Epithelial cell of esophagus (primary cell): ENCODE measurements around the gene TTYH3.
A peak's percentile ranks its signal among the peaks of the same experiment; 100 is the strongest.

Source experiments
- DNase-seq: peaks from one replicate; pipeline ENCODE4 v3.0.0; 2010; ENCODE audit warnings: low read depth
- H3K4me3 ChIP-seq: 2 replicates; pipeline ENCODE4 v1.5.1; 2011; ENCODE audit warnings: mild to moderate bottlenecking, low read length, control low read depth
- CTCF ChIP-seq: IDR thresholded peaks from 2 replicates; pipeline ENCODE4 v1.5.1; 2011; ENCODE audit warnings: low read depth, mild to moderate bottlenecking, low read length, control low read depth, inconsistent platforms; ENCODE audit not compliant: insufficient read depth; ENCODE audit errors: missing control alignments

The TTYH3 gene

DNA sequence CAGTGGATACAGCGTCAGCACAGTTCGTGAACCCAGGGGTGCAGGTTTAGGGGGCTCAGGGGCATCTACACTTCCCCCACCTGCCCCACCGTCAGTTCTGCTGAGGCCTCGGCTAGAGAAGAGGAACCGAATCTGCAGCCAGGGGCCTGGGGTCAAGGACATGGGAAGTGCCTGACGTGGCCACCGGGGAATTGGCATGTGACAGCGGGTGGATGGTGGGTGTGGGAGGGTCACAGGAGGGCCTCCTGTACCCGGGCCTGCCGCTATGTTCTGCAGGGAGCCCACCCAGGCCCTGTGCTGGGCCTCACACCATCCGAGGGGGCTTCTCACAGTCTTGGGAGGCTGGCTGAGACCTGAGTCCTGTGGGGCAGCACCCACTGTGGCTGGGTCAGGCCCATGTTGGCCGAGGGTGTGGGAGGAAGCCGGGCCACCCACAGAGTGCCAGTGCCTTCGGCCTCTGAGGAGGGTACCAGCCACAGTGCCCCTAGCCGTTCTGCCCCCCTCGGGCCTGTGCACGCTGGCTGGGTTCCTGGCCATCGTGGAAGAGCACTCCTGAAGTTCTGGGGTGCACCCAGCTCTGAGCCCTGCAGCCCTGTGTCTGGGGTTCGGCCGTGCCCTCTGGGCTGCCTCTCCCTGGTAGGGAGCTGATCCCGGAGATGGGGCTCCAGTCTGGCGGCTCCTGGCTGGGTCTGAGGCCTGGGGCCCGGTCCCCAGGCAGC is 5.9 kb downstream of the TTYH3 start:
- no peak overlapping the region for H3K4me3 ChIP-seq
- no peak for DNase-seq
- TF ChIP-seq CTCF: no peak

GRCh38 chr7:2638224-2638991 is 6.6 kb downstream of the TTYH3 start:
- H3K4me3 ChIP-seq: no peak overlapping the region
- no peak for TF ChIP-seq CTCF
- DNase-seq: no peak

DNA sequence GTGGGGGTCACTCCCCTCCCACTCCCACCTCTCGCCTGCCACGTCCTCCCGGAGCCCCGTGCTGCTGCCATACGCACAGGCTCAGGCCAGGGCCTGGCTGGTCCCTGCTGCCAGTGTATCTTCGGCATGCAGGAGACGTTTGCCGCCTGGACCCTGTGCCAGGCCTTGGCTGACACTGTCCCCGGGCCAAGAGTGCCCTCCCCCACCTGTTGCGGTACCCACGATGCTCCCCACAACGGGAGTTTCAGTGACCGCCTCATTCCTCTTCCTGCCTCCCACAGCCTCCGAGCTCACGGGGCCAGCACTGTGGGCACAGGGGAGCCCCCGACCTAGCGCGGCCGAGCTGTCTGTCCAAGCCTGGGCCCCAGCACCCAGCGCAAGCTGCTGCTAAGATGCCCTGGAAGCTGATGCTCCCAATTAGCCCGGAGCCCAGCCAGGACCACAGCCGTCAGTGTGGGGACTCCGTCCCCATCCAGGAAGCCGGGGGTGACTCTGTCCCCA is 7.4 kb downstream of the TTYH3 start:
- no peak overlapping the region for H3K4me3 ChIP-seq
- TF ChIP-seq CTCF: no peak
- DNase-seq: no peak

- no peak for DNase-seq
- TF ChIP-seq CTCF: no peak
- no peak overlapping the region for H3K4me3 ChIP-seq
These were observed 8.1 kb downstream of the TTYH3 start for GRCh38 chr7:2639695-2640481.

GRCh38 chr7:2640482-2640830 is 8.7 kb downstream of the TTYH3 start:
- no peak for TF ChIP-seq CTCF
- peak; percentile 23 for DNase-seq
- H3K4me3 ChIP-seq: no peak overlapping the region

- H3K4me3 ChIP-seq: no peak overlapping the region
- no peak for DNase-seq
- TF ChIP-seq CTCF: no peak
These were observed 9.1 kb downstream of the TTYH3 start for GRCh38 chr7:2640846-2641316.
